ENCODE results near the gene ZDHHC21.
"Not testable (repeated sequence)": the region's sequence is repeated elsewhere in the genome, so short reads cannot be mapped to it uniquely, and the experiment has no call there.

Gene ZDHHC21

GRCh38 chr9:14682616-14683015 is 10.6 kb downstream of the ZDHHC21 start:
- not testable (repeated sequence) for DNase-seq (ENCODE audit: low read depth)

- DNase-seq (ENCODE audit: low read depth): no peak
Observed at GRCh38 chr9:14678776-14679175, 14.5 kb downstream of the ZDHHC21 start.

- no peak for DNase-seq (ENCODE audit: low read depth)
Observed at GRCh38 chr9:14677872-14678271, 15.4 kb downstream of the ZDHHC21 start.

- no peak for DNase-seq (ENCODE audit: low read depth)
Observed at GRCh38 chr9:14677396-14677795, 15.8 kb downstream of the ZDHHC21 start.

- no peak for DNase-seq (ENCODE audit: low read depth)
Observed at GRCh38 chr9:14674630-14675029, 18.6 kb downstream of the ZDHHC21 start.

GRCh38 chr9:14671377-14671776 is 21.9 kb downstream of the ZDHHC21 start:
- no peak for DNase-seq (ENCODE audit: low read depth)

GRCh38 chr9:14670718-14671117 is 22.5 kb downstream of the ZDHHC21 start:
- no peak for DNase-seq (ENCODE audit: low read depth)

GRCh38 chr9:14664022-14664421 is 29.2 kb downstream of the ZDHHC21 start:
- DNase-seq (ENCODE audit: low read depth): not testable (repeated sequence)

GRCh38 chr9:14662060-14662453 is 31.2 kb downstream of the ZDHHC21 start:
- DNase-seq (ENCODE audit: low read depth): no peak

- DNase-seq (ENCODE audit: low read depth): no peak
Observed at GRCh38 chr9:14661421-14662059, 31.7 kb downstream of the ZDHHC21 start.

- no peak for DNase-seq (ENCODE audit: low read depth)
Observed at GRCh38 chr9:14660721-14661120, 32.5 kb downstream of the ZDHHC21 start.

- DNase-seq (ENCODE audit: low read depth): no peak
Observed at GRCh38 chr9:14654932-14655331, 38.3 kb downstream of the ZDHHC21 start.

GRCh38 chr9:14653511-14653910 is 39.7 kb downstream of the ZDHHC21 start:
- no peak for DNase-seq (ENCODE audit: low read depth)

- DNase-seq (ENCODE audit: low read depth): no peak
Observed at GRCh38 chr9:14652729-14653377, 40.4 kb downstream of the ZDHHC21 start.

GRCh38 chr9:14650596-14650995 is 42.6 kb downstream of the ZDHHC21 start:
- no peak for DNase-seq (ENCODE audit: low read depth)

- DNase-seq (ENCODE audit: low read depth): no peak
Observed at GRCh38 chr9:14645648-14646047, 47.6 kb downstream of the ZDHHC21 start.

- DNase-seq (ENCODE audit: low read depth): no peak
Observed at GRCh38 chr9:14640967-14641366, 52.3 kb downstream of the ZDHHC21 start.

GRCh38 chr9:14640294-14640693 is 52.9 kb downstream of the ZDHHC21 start:
- DNase-seq (ENCODE audit: low read depth): no peak

GRCh38 chr9:14633906-14634565 is 59.2 kb downstream of the ZDHHC21 start:
- no peak for DNase-seq (ENCODE audit: low read depth)

- no peak for DNase-seq (ENCODE audit: low read depth)
Observed at GRCh38 chr9:14633148-14633547, 60.1 kb downstream of the ZDHHC21 start.

- no peak for DNase-seq (ENCODE audit: low read depth)
Observed at GRCh38 chr9:14627513-14627912, 65.7 kb downstream of the ZDHHC21 start.

- no peak for DNase-seq (ENCODE audit: low read depth)
Observed at GRCh38 chr9:14618836-14619420, 74.3 kb downstream of the ZDHHC21 start.

Data from T follicular helper cell (primary cell).